PC-3 (cell line): Measurements from ENCODE around the gene MARK3.

Source experiments
- EZH2 ChIP-seq: fragments of 300-600 bp; sonication (generic); IDR thresholded peaks from one replicate; pipeline ENCODE4 v1.6.1; 2017; ENCODE audit warnings: antibody characterized with exemption, mild to moderate bottlenecking, low read length; ENCODE audit not compliant: unreplicated experiment
- EZH2phosphoT487 ChIP-seq: fragments of 300-600 bp; sonication (generic); IDR thresholded peaks from 2 replicates; pipeline ENCODE4 v1.6.1; 2018; ENCODE audit warnings: mild to moderate bottlenecking, antibody characterized with exemption, low read length, borderline replicate concordance
- TF ChIP-seq, protein P1 (sequence below): fragments of 300-600 bp; sonication (generic); conservative IDR thresholded peaks from 2 replicates; pipeline ENCODE4 v1.5.1; 2017; ENCODE audit warnings: antibody characterized with exemption, low read depth, mild to moderate bottlenecking, low read length

DNA sequence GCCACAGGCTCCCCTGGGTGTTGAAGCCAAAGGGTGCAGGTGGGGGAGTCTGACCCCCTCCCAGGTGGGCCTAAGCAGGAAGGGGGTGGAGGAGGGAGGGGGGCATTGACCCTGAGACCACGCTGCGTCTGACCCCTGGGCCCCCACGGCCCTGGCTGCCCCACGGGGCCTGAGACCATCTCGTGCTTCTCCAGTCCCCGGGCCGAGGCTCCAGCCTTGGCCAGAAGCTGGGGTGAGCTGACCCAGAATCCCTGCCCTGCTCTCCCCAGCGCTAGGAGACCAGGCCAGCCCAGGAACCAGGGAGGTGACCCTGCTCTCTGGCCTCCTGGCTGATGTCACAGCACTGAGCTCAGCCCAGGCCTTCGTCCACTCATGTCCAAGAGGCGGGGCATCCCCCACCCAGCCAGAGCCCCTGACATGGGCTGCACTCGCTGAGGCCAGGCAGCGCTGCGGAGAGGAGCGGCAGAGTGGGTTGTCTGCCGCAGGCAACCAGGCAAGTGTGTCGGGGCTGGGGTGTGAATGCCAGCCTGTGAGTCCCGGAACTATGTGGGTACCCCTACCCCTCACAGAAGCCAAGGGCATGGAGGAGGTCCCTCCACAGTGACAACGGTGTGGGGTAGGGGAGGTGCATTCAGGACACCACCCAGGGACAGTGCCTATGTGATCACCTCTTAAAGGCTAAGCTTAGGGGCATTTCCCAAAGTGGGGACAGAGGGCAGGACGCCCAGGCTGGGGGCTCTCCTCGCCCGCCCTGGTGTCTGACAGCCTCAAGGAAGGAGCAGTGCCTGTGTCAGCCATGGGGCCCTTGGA, 150.1 kb downstream of the MARK3 start:
- TF ChIP-seq, protein P1, sequence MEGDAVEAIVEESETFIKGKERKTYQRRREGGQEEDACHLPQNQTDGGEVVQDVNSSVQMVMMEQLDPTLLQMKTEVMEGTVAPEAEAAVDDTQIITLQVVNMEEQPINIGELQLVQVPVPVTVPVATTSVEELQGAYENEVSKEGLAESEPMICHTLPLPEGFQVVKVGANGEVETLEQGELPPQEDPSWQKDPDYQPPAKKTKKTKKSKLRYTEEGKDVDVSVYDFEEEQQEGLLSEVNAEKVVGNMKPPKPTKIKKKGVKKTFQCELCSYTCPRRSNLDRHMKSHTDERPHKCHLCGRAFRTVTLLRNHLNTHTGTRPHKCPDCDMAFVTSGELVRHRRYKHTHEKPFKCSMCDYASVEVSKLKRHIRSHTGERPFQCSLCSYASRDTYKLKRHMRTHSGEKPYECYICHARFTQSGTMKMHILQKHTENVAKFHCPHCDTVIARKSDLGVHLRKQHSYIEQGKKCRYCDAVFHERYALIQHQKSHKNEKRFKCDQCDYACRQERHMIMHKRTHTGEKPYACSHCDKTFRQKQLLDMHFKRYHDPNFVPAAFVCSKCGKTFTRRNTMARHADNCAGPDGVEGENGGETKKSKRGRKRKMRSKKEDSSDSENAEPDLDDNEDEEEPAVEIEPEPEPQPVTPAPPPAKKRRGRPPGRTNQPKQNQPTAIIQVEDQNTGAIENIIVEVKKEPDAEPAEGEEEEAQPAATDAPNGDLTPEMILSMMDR, result no peak
- TF ChIP-seq EZH2phosphoT487, result no peak
- TF ChIP-seq EZH2, result no peak
